AG04449 (cell line): ENCODE data around the gene CADM1.

Source experiments
- CTCF ChIA-PET: fragments of 350-600 bp; formaldehyde crosslinking; extraction: SDS; loops from one replicate; lab custom pipeline; 2021; ENCODE audit warnings: antibody characterized with exemption; lab: Yijun Ruan, JAX
- POLR2A ChIA-PET: fragments of 400-600, 350-600 bp; formaldehyde crosslinking; extraction: SDS; loops from one replicate; lab custom pipeline; 2020; ENCODE audit warnings: antibody characterized with exemption, inconsistent platforms; lab: Yijun Ruan, JAX
- DNase-seq: peaks from one replicate; pipeline ENCODE4 v3.0.0-alpha.2; 2010; ENCODE audit warnings: low read depth, low spot score
- H3K4me3 ChIP-seq: 2 replicates; pipeline ENCODE4 v1.5.1; 2011; ENCODE audit warnings: low read depth, mild to moderate bottlenecking, control low read depth, low read length
- CTCF ChIP-seq: IDR thresholded peaks from one replicate; pipeline ENCODE4 v1.5.1; 2011; ENCODE audit warnings: mild to moderate bottlenecking, moderate library complexity, low read length, control low read depth, inconsistent platforms; ENCODE audit not compliant: insufficient read depth; ENCODE audit errors: missing control alignments

CADM1 gene

GRCh38 chr11:115444542-115444941 lies 59.7 kb downstream of the CADM1 start:
- CTCF ChIA-PET = no interaction called here
- TF ChIP-seq CTCF = no peak
- POLR2A ChIA-PET = no interaction called here
- H3K4me3 ChIP-seq = no peak overlapping the region
- DNase-seq = no peak

- no peak overlapping the region for H3K4me3 ChIP-seq
- DNase-seq = no peak
- POLR2A ChIA-PET = no interaction called here
- no peak for TF ChIP-seq CTCF
- CTCF ChIA-PET = interaction anchor here (1.6 kb wide), 1 partner anchor 9 kb away, joined by 3 read pairs; no protein-coding TSS in a partner anchor
Observed at GRCh38 chr11:115439969-115440540, 64.2 kb downstream of the CADM1 start.

GRCh38 chr11:115439385-115439784 lies 64.8 kb downstream of the CADM1 start:
- no peak overlapping the region for H3K4me3 ChIP-seq
- ChIA-PET CTCF (interaction anchor here (1.6 kb wide), 1 partner anchor 10 kb away, joined by 3 read pairs; no protein-coding TSS in a partner anchor), POLR2A (no interaction called here)
- peak; percentile 50 for DNase-seq
- no peak for TF ChIP-seq CTCF

- no peak for TF ChIP-seq CTCF
- POLR2A ChIA-PET = no interaction called here
- no peak overlapping the region for H3K4me3 ChIP-seq
- no peak for DNase-seq
- CTCF ChIA-PET = interaction anchor here (1.1 to 1.6 kb wide), 5 partner anchors 11 to 17 kb away, joined by 3 to 5 read pairs (median 3); no protein-coding TSS in a partner anchor
Observed at GRCh38 chr11:115437902-115438575, 66.2 kb downstream of the CADM1 start.

GRCh38 chr11:115430345-115430744 lies 73.9 kb downstream of the CADM1 start:
- no peak for DNase-seq
- no peak overlapping the region for H3K4me3 ChIP-seq
- ChIA-PET POLR2A (no interaction called here), CTCF (interaction anchor here (0.6 kb wide), 1 partner anchor 82 kb away, joined by 3 read pairs; no protein-coding TSS in a partner anchor)
- no peak for TF ChIP-seq CTCF

- CTCF ChIA-PET = no interaction called here
- H3K4me3 ChIP-seq = no peak overlapping the region
- no peak for TF ChIP-seq CTCF
- POLR2A ChIA-PET = no interaction called here
- DNase-seq = no peak
Observed at GRCh38 chr11:115428306-115428705, 75.9 kb downstream of the CADM1 start.
